ENCODE data around the gene DDIT3. TPM values are rescaled to one million over a fixed set of nuclear protein-coding genes. Genes with fewer than 3 reads are reported as not detected.

The DDIT3 gene
- total RNA-seq, 1 donor from 2014 or later, result 70.9 TPM

DNA sequence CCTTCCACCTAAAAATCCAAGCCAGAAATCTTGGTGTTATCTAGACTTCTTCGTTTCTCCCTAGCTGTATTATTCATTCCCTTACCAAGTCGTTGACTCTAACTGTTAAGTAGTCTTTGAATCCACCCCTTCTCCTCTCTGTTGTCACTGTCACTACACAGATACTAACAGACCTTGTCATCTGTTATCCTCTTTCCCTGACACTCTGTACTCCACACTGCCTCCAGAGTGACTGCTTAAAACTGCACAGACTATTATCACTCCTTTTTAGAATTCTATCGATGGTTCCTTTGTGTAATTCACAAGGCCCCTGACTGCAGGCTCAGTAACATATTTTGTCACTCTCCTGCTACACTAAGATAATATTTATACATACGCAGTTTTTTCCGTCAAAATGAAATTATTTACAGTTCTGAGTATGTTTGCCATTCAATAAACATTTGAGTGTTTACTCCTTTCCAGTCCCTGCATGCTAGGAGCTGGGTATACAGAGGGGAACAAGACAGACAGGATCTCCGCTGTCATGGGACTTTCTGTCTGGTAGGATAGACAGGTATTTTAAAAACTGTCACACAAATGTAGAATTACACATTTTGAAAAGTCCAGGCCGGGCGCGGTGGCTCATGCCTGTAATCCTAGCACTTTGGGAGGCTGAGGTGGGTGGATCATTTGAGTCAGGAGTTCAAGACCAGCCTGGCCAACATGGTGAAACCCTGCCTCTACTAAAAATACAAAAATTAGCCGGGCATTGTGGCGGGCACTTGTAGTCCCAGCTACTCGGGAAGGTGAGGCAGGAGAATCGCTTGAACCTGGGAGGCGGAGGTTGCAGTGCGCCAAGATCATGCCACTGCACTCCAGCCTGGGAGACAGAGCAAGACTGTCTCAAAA, 28.7 kb downstream of the DDIT3 start:
- peaks cover 26% of the 10 kb centered on the region for H3K27me3 Mint-ChIP-seq (ENCODE audit: unreplicated experiment)
- DNase-seq, result no peak
- H3K36me3 Mint-ChIP-seq (ENCODE audit: unreplicated experiment), result peaks cover 23% of the 10 kb centered on the region
- H3K9me3 Mint-ChIP-seq (ENCODE audit: unreplicated experiment), result peaks cover 20% of the 10 kb centered on the region
- peaks cover 23% of the 10 kb centered on the region for H3K4me1 Mint-ChIP-seq (ENCODE audit: low read depth, unreplicated experiment)
- H3K27ac Mint-ChIP-seq (ENCODE audit: unreplicated experiment), result peak overlapping the region; percentile 96
- H3K4me3 Mint-ChIP-seq (ENCODE audit: unreplicated experiment), result peak overlapping the region; percentile 78
- TF ChIP-seq, protein P1, sequence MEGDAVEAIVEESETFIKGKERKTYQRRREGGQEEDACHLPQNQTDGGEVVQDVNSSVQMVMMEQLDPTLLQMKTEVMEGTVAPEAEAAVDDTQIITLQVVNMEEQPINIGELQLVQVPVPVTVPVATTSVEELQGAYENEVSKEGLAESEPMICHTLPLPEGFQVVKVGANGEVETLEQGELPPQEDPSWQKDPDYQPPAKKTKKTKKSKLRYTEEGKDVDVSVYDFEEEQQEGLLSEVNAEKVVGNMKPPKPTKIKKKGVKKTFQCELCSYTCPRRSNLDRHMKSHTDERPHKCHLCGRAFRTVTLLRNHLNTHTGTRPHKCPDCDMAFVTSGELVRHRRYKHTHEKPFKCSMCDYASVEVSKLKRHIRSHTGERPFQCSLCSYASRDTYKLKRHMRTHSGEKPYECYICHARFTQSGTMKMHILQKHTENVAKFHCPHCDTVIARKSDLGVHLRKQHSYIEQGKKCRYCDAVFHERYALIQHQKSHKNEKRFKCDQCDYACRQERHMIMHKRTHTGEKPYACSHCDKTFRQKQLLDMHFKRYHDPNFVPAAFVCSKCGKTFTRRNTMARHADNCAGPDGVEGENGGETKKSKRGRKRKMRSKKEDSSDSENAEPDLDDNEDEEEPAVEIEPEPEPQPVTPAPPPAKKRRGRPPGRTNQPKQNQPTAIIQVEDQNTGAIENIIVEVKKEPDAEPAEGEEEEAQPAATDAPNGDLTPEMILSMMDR (IDR thresholded peaks at IDR 0.05; ENCODE audit: partially characterized antibody, unreplicated experiment), result peak; percentile 41

DNA sequence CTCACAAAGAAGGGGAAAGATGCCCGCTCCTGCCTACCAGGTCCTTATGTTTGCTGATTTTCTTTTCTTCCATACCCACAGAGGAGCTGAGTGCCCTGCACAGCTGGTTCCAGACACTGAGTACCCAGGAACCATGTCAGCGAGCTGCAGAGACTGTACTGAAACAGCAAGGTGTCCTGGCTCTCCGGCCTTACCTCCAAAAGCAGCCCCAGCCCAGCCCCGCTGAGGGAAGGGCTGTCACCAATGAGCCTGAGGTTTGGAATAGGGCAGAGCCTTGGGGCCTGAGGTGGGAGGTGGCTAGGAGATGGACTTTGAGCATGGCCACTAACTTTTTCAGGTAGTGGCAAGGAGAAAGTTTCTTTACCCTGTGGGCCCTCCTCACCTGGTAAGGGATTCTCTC, 30.2 kb downstream of the DDIT3 start:
- H3K27ac Mint-ChIP-seq (ENCODE audit: unreplicated experiment), result peak overlapping the region; percentile 96
- no peak for DNase-seq
- TF ChIP-seq, protein P1 (IDR thresholded peaks at IDR 0.05; ENCODE audit: partially characterized antibody, unreplicated experiment), result no peak
- peaks cover 23% of the 10 kb centered on the region for H3K36me3 Mint-ChIP-seq (ENCODE audit: unreplicated experiment)
- H3K4me1 Mint-ChIP-seq (ENCODE audit: low read depth, unreplicated experiment), result peaks cover 22% of the 10 kb centered on the region
- peaks cover 28% of the 10 kb centered on the region for H3K27me3 Mint-ChIP-seq (ENCODE audit: unreplicated experiment)
- peak overlapping the region; percentile 94 for H3K4me3 Mint-ChIP-seq (ENCODE audit: unreplicated experiment)
- peaks cover 20% of the 10 kb centered on the region for H3K9me3 Mint-ChIP-seq (ENCODE audit: unreplicated experiment)

GRCh38 chr12:57489157-57489641, 31.1 kb downstream of the DDIT3 start:
- no peak for DNase-seq
- H3K9me3 Mint-ChIP-seq (ENCODE audit: unreplicated experiment), result peaks cover 20% of the 10 kb centered on the region
- peaks cover 22% of the 10 kb centered on the region for H3K4me1 Mint-ChIP-seq (ENCODE audit: low read depth, unreplicated experiment)
- peaks cover 23% of the 10 kb centered on the region for H3K36me3 Mint-ChIP-seq (ENCODE audit: unreplicated experiment)
- TF ChIP-seq, protein P1 (IDR thresholded peaks at IDR 0.05; ENCODE audit: partially characterized antibody, unreplicated experiment), result no peak
- peak overlapping the region; percentile 96 for H3K27ac Mint-ChIP-seq (ENCODE audit: unreplicated experiment)
- H3K4me3 Mint-ChIP-seq (ENCODE audit: unreplicated experiment), result peak overlapping the region; percentile 94
- peaks cover 28% of the 10 kb centered on the region for H3K27me3 Mint-ChIP-seq (ENCODE audit: unreplicated experiment)

- Mint-ChIP-seq H3K4me1 (ENCODE audit: low read depth, unreplicated experiment) (peaks cover 22% of the 10 kb centered on the region), H3K27ac (ENCODE audit: unreplicated experiment) (peak overlapping the region; percentile 96), H3K36me3 (ENCODE audit: unreplicated experiment) (peaks cover 23% of the 10 kb centered on the region), H3K4me3 (ENCODE audit: unreplicated experiment) (peak overlapping the region; percentile 94), H3K27me3 (ENCODE audit: unreplicated experiment) (peaks cover 28% of the 10 kb centered on the region), H3K9me3 (ENCODE audit: unreplicated experiment) (peaks cover 20% of the 10 kb centered on the region)
- DNase-seq, result peak; percentile 68
- TF ChIP-seq, protein P1 (IDR thresholded peaks at IDR 0.05; ENCODE audit: partially characterized antibody, unreplicated experiment), result no peak
Measured at GRCh38 chr12:57488402-57489156, 31.7 kb downstream of the DDIT3 start.

All from glutamatergic neuron (in vitro differentiated cells).